Hepatocyte (in vitro differentiated cells): ENCODE results near the gene METTL25. TPM values are rescaled to one million over a fixed set of nuclear protein-coding genes. Genes with fewer than 3 reads are reported as not detected.

Experiments used
- DNase-seq: peaks from one replicate; pipeline ENCODE4 v3.0.0-alpha.2; 2016; ENCODE audit warnings: low spot score
- H2AFZ ChIP-seq: fragments of 200-600 bp; sonication (generic); 2 replicates; pipeline ENCODE4 v1.6.0; 2016; ENCODE audit warnings: antibody characterized with exemption, mild to moderate bottlenecking
- H3K27ac ChIP-seq: fragments of 200-600 bp; sonication (generic); 2 replicates; pipeline ENCODE4 v1.5.1; 2016; ENCODE audit warnings: mild to moderate bottlenecking
- H3K27me3 ChIP-seq: fragments of 200-600 bp; sonication (generic); 2 replicates; pipeline ENCODE4 v1.6.1; 2016
- H3K36me3 ChIP-seq: fragments of 200-600 bp; sonication (generic); replicated peaks from 2 replicates; pipeline ENCODE4 v1.5.1; 2016; ENCODE audit warnings: low read depth; ENCODE audit not compliant: insufficient read depth
- H3K4me1 ChIP-seq: fragments of 200-600 bp; sonication (generic); 2 replicates; pipeline ENCODE4 v1.5.1; 2016; ENCODE audit warnings: mild to moderate bottlenecking, moderate library complexity; ENCODE audit not compliant: insufficient read depth
- H3K4me2 ChIP-seq: fragments of 200-600 bp; sonication (generic); 2 replicates; pipeline ENCODE4 v1.6.0; 2016
- H3K4me3 ChIP-seq: fragments of 200-600 bp; sonication (generic); 2 replicates; pipeline ENCODE4 v1.5.1; 2016; ENCODE audit warnings: mild to moderate bottlenecking
- H3K79me2 ChIP-seq: fragments of 200-600 bp; sonication (generic); 2 replicates; pipeline ENCODE4 v1.6.0; 2017; ENCODE audit warnings: mild to moderate bottlenecking
- H3K9me2 ChIP-seq: fragments of 200-600 bp; sonication (generic); replicated peaks from 2 replicates; pipeline ENCODE4 v1.6.0; 2017; ENCODE audit warnings: mild to moderate bottlenecking; ENCODE audit not compliant: insufficient read depth
- H3K9me3 ChIP-seq: fragments of 200-600 bp; sonication (generic); 2 replicates; pipeline ENCODE4 v1.5.1; 2016; ENCODE audit warnings: low read depth, mild to moderate bottlenecking
- H4K20me1 ChIP-seq: fragments of 200-600 bp; sonication (generic); 2 replicates; pipeline ENCODE4 v1.6.0; 2016; ENCODE audit warnings: mild to moderate bottlenecking; ENCODE audit not compliant: insufficient read depth, poor library complexity, severe bottlenecking
- EZH2 ChIP-seq: fragments of 200-600 bp; sonication (generic); IDR thresholded peaks from 2 replicates; pipeline ENCODE4 v1.6.1; 2016; ENCODE audit warnings: antibody characterized with exemption, mild to moderate bottlenecking, borderline replicate concordance
- EZH2phosphoT487 ChIP-seq: fragments of 200-600 bp; sonication (generic); IDR thresholded peaks from one replicate; pipeline ENCODE4 v1.6.1; 2018; ENCODE audit warnings: antibody characterized with exemption, mild to moderate bottlenecking, low read depth, moderate library complexity; ENCODE audit not compliant: unreplicated experiment, severe bottlenecking
- WGBS: methylation state at CpG from one replicate; pipeline ENCODE4 v1.1.6; 2016; ENCODE audit warnings: low lambda C conversion rate; ENCODE audit errors: missing lambda C conversion rate; 5-methylcytosine and 5-hydroxymethylcytosine counted together
- polyA plus RNA-seq: library from polyadenylated mRNA; unstranded; fragments of >200 nt; fragmentation: Nextera tagmentation; extraction: Ambion mirVana; gene quantifications from 2 replicates; pipeline ENCODE4 v1.2.1, GENCODE V29; 2016
- total RNA-seq: library from RNA; depleted of rRNA; stranded (reverse); fragments of >200 nt; gene quantifications from 2 replicates; pipeline ENCODE4 v1.2.3, GENCODE V29; 2014
- TF ChIP-seq, protein P1 (sequence below): fragments of 200-600 bp; sonication (generic); IDR thresholded peaks from 2 replicates; pipeline ENCODE4 v1.5.1; 2016; ENCODE audit warnings: antibody characterized with exemption, mild to moderate bottlenecking; ENCODE audit not compliant: poor library complexity

Gene METTL25
- total and polyA plus RNA-seq, 2 experiments from 2014 or later, result 9.9 to 21.9 TPM

DNA sequence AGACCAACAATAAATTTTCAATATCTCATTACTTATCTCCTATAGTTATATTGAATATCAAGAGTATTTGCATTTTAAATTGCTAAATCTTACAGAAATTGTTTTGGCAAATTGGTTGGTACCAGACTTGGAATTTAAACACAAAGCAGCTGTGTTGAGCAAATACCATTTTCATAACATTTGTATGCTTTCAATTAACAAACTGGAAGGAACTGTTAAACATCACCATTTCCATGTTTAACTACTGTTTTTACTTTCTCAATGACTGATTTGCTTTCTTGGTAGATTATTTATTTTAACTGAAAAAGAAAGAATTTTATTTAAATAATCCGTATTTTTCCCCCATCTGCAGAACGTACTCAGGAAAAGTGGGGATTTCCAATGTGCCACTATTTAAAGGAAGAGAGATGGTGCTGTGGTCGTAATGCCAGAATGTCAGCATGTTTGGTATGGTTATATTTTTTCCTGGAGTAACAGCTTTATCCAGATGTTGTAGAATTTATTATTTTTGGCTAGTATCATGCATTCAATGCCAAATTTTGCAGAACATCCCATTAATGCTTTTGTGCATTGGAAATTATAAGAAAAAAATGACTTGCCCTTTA is 72.3 kb downstream of the METTL25 start:
- no peak overlapping the region for H3K4me2 ChIP-seq
- no peaks in the 10 kb centered on the region for H3K9me2 ChIP-seq
- H2AFZ ChIP-seq, result no peak overlapping the region
- no peak overlapping the region for H3K27ac ChIP-seq
- H4K20me1 ChIP-seq, result no peaks in the 10 kb centered on the region
- DNase-seq, result no peak
- no peaks in the 10 kb centered on the region for H3K27me3 ChIP-seq
- H3K4me3 ChIP-seq, result no peak overlapping the region
- H3K4me1 ChIP-seq, result no peaks in the 10 kb centered on the region
- TF ChIP-seq EZH2phosphoT487 (no peak), EZH2 (no peak)
- TF ChIP-seq, protein P1, sequence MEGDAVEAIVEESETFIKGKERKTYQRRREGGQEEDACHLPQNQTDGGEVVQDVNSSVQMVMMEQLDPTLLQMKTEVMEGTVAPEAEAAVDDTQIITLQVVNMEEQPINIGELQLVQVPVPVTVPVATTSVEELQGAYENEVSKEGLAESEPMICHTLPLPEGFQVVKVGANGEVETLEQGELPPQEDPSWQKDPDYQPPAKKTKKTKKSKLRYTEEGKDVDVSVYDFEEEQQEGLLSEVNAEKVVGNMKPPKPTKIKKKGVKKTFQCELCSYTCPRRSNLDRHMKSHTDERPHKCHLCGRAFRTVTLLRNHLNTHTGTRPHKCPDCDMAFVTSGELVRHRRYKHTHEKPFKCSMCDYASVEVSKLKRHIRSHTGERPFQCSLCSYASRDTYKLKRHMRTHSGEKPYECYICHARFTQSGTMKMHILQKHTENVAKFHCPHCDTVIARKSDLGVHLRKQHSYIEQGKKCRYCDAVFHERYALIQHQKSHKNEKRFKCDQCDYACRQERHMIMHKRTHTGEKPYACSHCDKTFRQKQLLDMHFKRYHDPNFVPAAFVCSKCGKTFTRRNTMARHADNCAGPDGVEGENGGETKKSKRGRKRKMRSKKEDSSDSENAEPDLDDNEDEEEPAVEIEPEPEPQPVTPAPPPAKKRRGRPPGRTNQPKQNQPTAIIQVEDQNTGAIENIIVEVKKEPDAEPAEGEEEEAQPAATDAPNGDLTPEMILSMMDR, result no peak
- H3K79me2 ChIP-seq, result no peaks in the 10 kb centered on the region
- no peaks in the 10 kb centered on the region for H3K9me3 ChIP-seq
- 88% methylated on average over 3 of the region's 3 CpGs for WGBS
- H3K36me3 ChIP-seq, result no peaks in the 10 kb centered on the region

DNA sequence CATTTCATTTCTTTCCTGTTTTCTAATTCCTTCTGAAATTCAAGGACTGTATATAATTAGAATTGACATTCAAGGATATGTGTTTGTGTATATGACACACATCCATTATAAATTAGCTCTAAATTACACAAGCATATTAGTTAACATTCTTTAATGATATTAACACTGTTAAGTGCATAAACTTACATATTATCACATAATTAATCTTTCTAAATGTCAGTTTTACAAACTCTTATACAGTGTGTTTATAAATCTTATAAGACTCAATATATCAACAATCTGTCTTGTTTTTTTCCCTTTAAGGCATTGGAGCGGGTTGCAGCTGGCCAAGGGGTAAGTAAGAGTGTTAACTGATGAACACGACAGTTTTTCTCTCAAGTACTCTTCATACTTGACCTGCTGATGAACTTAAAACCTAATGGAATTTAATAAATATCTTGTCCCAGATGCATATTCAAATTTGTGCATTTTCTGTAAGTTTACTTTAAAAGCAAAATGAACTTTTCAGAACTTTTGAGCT is 76.1 kb downstream of the METTL25 start:
- 59% methylated on average over 2 of the region's 2 CpGs for WGBS
- DNase-seq, result no peak
- no peaks in the 10 kb centered on the region for H3K9me3 ChIP-seq
- H3K4me3 ChIP-seq, result no peak overlapping the region
- no peak overlapping the region for H2AFZ ChIP-seq
- TF ChIP-seq, protein P1, result no peak
- H3K4me1 ChIP-seq, result no peaks in the 10 kb centered on the region
- no peaks in the 10 kb centered on the region for H4K20me1 ChIP-seq
- no peaks in the 10 kb centered on the region for H3K27me3 ChIP-seq
- no peaks in the 10 kb centered on the region for H3K9me2 ChIP-seq
- no peaks in the 10 kb centered on the region for H3K36me3 ChIP-seq
- H3K79me2 ChIP-seq, result no peaks in the 10 kb centered on the region
- no peak overlapping the region for H3K4me2 ChIP-seq
- H3K27ac ChIP-seq, result no peak overlapping the region

DNA sequence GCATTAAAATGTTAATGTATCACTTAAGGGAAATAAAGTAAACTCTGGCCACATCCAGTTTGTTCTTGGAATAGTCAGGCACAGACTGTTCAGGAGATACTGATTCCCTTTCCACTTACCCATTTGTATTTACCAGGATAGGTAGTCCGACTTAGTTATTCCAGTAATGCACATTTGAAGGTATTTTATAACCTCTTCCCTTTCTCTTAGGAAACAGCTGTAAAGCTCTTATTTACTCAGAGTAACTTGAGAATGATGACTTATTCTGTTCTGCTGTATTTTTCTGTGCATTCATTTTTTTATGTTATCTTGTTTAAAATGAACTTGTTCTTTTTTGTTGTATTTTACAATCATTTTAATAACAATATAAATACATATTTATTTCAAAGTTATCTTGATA is 78.0 kb downstream of the METTL25 start:
- H3K9me3 ChIP-seq, result no peaks in the 10 kb centered on the region
- no peaks in the 10 kb centered on the region for H3K79me2 ChIP-seq
- no peak overlapping the region for H3K4me3 ChIP-seq
- H3K27me3 ChIP-seq, result no peaks in the 10 kb centered on the region
- H3K4me1 ChIP-seq, result no peaks in the 10 kb centered on the region
- no peak overlapping the region for H3K27ac ChIP-seq
- no peak for DNase-seq
- TF ChIP-seq, protein P1, result no peak
- TF ChIP-seq EZH2phosphoT487 (no peak), EZH2 (no peak)
- no peaks in the 10 kb centered on the region for H3K9me2 ChIP-seq
- no peak overlapping the region for H2AFZ ChIP-seq
- H4K20me1 ChIP-seq, result no peaks in the 10 kb centered on the region
- H3K4me2 ChIP-seq, result no peak overlapping the region
- no peaks in the 10 kb centered on the region for H3K36me3 ChIP-seq
- WGBS, result 44% methylated on average over 1 of the region's 1 CpG
